ENCODE measurements around the gene NR1H3. TPM values are rescaled to one million over a fixed set of nuclear protein-coding genes. Genes with fewer than 3 reads are reported as not detected.
"Not testable (repeated sequence)": the region's sequence is repeated elsewhere in the genome, so short reads cannot be mapped to it uniquely, and the experiment has no call there.

NR1H3 gene
- total and polyA plus RNA-seq, 4 donors = 52.8 to 57.3 (median 55.6) TPM

DNA sequence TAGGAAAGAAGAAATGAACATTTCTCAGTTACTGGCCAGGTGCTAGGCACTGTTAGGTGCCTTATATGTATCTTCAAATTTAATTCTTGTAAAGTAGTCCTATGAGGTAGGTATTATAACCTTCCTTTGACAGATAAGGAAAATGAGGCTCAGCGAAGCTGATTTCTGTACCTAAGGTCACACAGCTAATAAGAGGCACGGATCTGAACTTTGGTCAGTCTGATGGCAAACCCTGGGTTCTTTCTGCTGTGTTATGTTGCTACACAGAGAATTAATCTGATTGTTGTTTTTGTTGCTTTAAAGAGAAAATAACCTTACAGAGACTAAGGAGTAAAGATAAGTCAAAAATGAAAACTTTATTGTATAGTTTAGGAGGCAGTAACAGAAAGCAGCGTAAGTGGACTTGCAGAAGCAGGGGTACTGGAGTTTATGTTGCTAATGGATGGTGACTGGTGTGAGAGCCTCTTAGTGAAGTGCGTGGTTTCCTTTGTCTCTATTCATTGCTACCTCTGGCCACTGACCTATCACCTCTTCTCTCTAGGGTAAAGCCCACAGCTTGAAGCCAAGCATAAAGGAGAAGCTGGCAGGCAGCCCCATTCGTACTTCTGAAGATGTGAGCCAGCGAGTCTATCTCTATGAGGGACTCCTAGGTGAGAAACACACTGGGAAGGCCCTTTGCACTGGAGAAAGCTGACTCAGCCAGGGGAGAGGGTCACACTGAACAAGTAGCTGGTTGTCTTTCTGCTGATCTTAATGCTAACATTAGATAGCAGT, 50.4 kb downstream of the NR1H3 start (continued):
- TF ChIP-seq RAD21 (IDR thresholded peaks at IDR 0.05) = no peak

DNA sequence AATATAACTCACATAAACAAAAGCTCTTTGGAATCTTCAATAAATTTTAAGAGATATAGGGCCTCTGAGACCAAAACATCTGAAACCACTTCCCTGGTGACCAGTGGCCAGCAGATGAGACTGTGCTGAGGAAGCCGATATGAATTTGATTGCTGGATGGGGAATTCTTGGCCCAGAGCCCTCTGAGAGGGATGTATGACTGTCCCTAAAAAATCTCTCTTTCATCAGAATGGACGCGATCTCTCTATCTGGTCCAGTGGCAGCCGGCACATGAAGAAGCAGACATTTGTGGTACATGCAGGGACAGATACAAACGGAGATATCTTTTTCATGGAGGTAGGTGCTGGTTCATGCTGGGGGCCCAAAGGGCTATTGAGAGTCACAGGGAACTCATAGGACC, 57.2 kb downstream of the NR1H3 start:
- Histone ChIP-seq H3K27ac (ENCODE audit: low read depth in 1 of 2, low read length in 2 of 2) (no peak overlapping the region), H3K9me3 (ENCODE audit: control insufficient read depth in 4 of 4, low read length in 3 of 4) (no peaks in the 10 kb centered on the region), H3K4me3 (ENCODE audit: low read depth in 1 of 3, low read length in 3 of 3) (no peak overlapping the region), H3K4me1 (ENCODE audit: control insufficient read depth in 4 of 4, insufficient read depth in 4 of 4, low read length in 3 of 4) (no peaks in the 10 kb centered on the region), H3K9ac (ENCODE audit: low read depth in 1 of 2, low read length in 2 of 2) (no peak overlapping the region), H3K27me3 (ENCODE audit: control insufficient read depth in 4 of 4, insufficient read depth in 4 of 4, low read length in 3 of 4) (no peaks in the 10 kb centered on the region), H3K36me3 (ENCODE audit: control insufficient read depth in 4 of 4, insufficient read depth in 3 of 4, low read depth in 1 of 4, low read length in 3 of 4) (peaks cover 11 to 53% (median 31%) of the 10 kb centered on the region in 4 donors)
- 96% methylated on average over 5 of the region's 5 CpGs for WGBS
- TF ChIP-seq TAF1 (conservative IDR thresholded peaks at IDR 0.05) = no peak
- TF ChIP-seq FOXA2 (IDR thresholded peaks at IDR 0.05) = no peak
- TF ChIP-seq HNF4A (conservative IDR thresholded peaks at IDR 0.05) = no peak
- no peak for TF ChIP-seq RAD21 (IDR thresholded peaks at IDR 0.05)
- TF ChIP-seq, protein P1, sequence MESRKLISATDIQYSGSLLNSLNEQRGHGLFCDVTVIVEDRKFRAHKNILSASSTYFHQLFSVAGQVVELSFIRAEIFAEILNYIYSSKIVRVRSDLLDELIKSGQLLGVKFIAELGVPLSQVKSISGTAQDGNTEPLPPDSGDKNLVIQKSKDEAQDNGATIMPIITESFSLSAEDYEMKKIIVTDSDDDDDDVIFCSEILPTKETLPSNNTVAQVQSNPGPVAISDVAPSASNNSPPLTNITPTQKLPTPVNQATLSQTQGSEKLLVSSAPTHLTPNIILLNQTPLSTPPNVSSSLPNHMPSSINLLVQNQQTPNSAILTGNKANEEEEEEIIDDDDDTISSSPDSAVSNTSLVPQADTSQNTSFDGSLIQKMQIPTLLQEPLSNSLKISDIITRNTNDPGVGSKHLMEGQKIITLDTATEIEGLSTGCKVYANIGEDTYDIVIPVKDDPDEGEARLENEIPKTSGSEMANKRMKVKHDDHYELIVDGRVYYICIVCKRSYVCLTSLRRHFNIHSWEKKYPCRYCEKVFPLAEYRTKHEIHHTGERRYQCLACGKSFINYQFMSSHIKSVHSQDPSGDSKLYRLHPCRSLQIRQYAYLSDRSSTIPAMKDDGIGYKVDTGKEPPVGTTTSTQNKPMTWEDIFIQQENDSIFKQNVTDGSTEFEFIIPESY (IDR thresholded peaks at IDR 0.05) = no peak
- TF ChIP-seq HNF4G (IDR thresholded peaks at IDR 0.05) = no peak
- no peak for TF ChIP-seq RXRA (IDR thresholded peaks at IDR 0.05)
- TF ChIP-seq NR2F2 (IDR thresholded peaks at IDR 0.05) = no peak
- TF ChIP-seq, protein P2, sequence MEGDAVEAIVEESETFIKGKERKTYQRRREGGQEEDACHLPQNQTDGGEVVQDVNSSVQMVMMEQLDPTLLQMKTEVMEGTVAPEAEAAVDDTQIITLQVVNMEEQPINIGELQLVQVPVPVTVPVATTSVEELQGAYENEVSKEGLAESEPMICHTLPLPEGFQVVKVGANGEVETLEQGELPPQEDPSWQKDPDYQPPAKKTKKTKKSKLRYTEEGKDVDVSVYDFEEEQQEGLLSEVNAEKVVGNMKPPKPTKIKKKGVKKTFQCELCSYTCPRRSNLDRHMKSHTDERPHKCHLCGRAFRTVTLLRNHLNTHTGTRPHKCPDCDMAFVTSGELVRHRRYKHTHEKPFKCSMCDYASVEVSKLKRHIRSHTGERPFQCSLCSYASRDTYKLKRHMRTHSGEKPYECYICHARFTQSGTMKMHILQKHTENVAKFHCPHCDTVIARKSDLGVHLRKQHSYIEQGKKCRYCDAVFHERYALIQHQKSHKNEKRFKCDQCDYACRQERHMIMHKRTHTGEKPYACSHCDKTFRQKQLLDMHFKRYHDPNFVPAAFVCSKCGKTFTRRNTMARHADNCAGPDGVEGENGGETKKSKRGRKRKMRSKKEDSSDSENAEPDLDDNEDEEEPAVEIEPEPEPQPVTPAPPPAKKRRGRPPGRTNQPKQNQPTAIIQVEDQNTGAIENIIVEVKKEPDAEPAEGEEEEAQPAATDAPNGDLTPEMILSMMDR (IDR thresholded peaks at IDR 0.05; ENCODE audit: low read depth, low read length, missing input control) = no peak
- TF ChIP-seq, protein P3, sequence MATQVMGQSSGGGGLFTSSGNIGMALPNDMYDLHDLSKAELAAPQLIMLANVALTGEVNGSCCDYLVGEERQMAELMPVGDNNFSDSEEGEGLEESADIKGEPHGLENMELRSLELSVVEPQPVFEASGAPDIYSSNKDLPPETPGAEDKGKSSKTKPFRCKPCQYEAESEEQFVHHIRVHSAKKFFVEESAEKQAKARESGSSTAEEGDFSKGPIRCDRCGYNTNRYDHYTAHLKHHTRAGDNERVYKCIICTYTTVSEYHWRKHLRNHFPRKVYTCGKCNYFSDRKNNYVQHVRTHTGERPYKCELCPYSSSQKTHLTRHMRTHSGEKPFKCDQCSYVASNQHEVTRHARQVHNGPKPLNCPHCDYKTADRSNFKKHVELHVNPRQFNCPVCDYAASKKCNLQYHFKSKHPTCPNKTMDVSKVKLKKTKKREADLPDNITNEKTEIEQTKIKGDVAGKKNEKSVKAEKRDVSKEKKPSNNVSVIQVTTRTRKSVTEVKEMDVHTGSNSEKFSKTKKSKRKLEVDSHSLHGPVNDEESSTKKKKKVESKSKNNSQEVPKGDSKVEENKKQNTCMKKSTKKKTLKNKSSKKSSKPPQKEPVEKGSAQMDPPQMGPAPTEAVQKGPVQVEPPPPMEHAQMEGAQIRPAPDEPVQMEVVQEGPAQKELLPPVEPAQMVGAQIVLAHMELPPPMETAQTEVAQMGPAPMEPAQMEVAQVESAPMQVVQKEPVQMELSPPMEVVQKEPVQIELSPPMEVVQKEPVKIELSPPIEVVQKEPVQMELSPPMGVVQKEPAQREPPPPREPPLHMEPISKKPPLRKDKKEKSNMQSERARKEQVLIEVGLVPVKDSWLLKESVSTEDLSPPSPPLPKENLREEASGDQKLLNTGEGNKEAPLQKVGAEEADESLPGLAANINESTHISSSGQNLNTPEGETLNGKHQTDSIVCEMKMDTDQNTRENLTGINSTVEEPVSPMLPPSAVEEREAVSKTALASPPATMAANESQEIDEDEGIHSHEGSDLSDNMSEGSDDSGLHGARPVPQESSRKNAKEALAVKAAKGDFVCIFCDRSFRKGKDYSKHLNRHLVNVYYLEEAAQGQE (IDR thresholded peaks at IDR 0.05) = no peak
- no peak for TF ChIP-seq YY1 (IDR thresholded peaks at IDR 0.05)
- TF ChIP-seq JUND (IDR thresholded peaks at IDR 0.05) = no peak
- TF ChIP-seq SP1 (IDR thresholded peaks at IDR 0.05) = no peak
- TF ChIP-seq, protein P4, sequence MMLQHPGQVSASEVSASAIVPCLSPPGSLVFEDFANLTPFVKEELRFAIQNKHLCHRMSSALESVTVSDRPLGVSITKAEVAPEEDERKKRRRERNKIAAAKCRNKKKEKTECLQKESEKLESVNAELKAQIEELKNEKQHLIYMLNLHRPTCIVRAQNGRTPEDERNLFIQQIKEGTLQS (IDR thresholded peaks at IDR 0.05) = no peak
- DNase-seq (ENCODE audit: low spot score) = no peak

DNA sequence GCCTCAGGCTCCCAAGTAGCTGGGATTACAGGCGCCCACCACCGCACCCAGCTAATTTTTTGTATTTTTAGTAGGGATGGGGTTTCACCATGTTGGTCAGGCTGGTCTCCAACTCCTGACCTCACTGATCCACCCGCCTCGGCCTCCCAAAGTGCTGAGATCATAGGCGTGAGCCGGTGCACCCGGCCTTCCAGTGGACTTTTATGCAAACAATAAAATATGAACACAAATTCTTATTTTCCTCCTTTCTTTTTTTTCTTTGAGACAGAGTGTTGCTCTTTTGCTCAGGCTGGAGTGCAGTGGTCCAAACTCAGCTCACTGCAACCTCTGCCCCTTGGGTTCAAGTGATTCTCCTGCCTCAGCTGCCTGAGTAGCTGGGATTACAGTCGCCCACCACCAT, 58.7 kb downstream of the NR1H3 start:
- not testable (repeated sequence) for H3K4me1 ChIP-seq (ENCODE audit: control insufficient read depth in 4 of 4, insufficient read depth in 4 of 4, low read length in 3 of 4); DNase-seq (ENCODE audit: low spot score); H3K9ac ChIP-seq (ENCODE audit: low read depth in 1 of 2, low read length in 2 of 2); H3K9me3 ChIP-seq (ENCODE audit: control insufficient read depth in 4 of 4, low read length in 3 of 4); H3K4me3 ChIP-seq (ENCODE audit: low read depth in 1 of 3, low read length in 3 of 3); H3K27ac ChIP-seq (ENCODE audit: low read depth in 1 of 2, low read length in 2 of 2); H3K27me3 ChIP-seq (ENCODE audit: control insufficient read depth in 4 of 4, insufficient read depth in 4 of 4, low read length in 3 of 4)
- WGBS = 97% methylated on average over 8 of the region's 8 CpGs
- peaks cover 13 to 43% (median 25%) of the 10 kb centered on the region in 4 donors for H3K36me3 ChIP-seq (ENCODE audit: control insufficient read depth in 4 of 4, insufficient read depth in 3 of 4, low read depth in 1 of 4, low read length in 3 of 4)

All from liver (tissue), 9 donors.